GM03348 (cell line): ENCODE measurements around the gene DPYSL4.

Source experiments
- DNase-seq: peaks from one replicate; pipeline ENCODE4 v3.0.0; 2012; ENCODE audit warnings: low spot score

The DPYSL4 gene

DNA sequence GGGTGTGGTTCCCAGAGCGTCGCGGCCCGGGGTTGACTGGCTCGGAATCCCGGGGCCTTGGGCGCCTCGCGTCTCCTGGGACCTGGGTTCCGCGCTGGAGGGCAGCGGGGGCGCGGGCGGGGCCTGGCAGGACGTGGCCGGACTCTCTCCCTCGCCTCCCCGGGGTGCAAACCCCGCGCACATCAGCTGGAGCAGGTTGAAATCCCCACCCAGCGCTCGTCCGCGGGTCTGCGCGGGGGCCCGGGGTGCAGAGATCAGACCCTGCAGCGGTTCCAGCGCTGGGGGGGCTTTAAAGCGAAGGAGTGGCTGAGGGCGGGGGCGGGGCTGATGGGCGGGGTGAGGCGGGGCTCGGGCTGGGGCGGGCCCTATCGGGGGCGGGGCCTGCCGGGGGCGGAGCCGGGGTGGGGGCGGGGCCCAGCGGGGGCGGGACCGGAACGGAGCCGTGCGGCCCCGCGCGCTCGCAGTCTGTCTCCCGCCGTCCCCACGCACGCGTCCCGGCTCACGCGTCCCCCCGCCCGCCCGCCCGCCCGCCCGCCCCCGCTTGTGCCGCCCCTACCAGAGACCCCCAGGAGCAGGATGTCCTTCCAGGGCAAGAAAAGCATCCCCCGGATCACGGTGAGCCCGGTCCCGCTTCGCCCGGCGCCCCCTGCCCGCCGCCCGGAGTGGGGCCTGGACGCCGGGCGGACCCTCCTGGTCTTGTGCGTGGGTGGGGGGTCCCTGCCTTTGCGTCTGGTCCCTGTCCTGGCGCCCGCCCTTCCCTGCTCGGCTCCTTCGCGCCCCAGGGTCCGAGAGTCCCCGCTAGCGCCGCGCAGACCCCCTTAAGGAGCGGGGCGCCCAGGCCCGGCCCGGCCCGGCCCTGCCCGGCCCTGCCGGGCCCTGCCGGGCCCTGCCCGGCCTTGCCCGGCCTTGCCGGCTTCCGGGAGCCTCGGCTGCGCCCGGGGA, at the start of gene DPYSL4:
DPYSL4 (plus strand) TSS at position 461 of the 942 bp plus-strand sequence; CDS start at position 577, 116 bp downstream.
- peak; percentile 97 for DNase-seq

DNA sequence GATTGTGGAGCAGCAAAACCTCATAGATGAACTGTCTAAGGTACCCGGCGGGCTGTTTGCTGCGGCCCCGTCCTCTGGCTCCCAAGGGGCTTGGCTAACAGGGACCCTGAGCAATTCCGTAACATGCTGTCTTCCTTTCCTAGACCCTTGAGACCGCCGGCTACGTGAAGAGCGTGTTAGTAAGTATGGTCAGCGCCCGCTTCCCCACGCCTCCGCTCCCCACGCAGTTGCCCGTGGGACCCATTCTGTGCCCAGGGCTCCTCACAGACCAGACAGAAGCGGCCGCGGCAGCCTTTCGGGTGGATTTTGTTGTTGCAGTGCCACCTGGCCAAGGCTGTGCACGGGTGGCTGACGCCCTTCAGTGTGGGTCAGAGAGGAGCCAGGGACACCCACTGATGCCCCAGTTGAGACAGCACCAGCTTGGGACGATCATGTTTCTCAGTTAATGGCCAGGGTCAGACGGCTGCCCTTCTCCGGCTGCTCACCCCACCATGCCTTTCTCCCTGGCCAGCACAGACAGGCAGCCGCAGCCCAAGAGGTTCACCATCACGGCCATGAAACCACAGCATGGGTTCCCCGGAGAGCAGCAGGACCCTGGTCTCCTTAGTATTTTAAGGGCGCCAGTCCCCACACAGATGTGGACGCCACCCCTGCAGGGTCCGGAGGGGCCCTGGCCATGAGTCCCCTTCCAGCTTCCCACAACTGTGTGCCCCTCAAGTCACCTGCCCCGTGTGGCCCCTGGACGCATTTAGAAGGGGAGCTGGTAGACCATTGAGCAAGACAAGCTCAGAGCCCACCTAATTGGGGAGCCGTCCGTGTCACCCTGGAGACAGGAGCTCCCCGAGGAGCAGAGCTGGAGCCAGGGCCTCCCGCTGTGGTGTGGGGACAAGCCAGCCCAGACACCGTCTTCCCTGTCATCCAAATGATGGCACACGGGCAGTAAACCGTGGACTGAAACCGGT, 49.4 kb upstream of the DPYSL4 start:
- DNase-seq: no peak

- no peak for DNase-seq
Measured at GRCh38 chr10:132138133-132138532, 48.6 kb upstream of the DPYSL4 start.

GRCh38 chr10:132138596-132138995, 48.2 kb upstream of the DPYSL4 start:
- DNase-seq: no peak

- no peak for DNase-seq
Measured at GRCh38 chr10:132139526-132139925, 47.2 kb upstream of the DPYSL4 start.

- DNase-seq: no peak
Measured at GRCh38 chr10:132140167-132140925, 46.4 kb upstream of the DPYSL4 start.

DNA sequence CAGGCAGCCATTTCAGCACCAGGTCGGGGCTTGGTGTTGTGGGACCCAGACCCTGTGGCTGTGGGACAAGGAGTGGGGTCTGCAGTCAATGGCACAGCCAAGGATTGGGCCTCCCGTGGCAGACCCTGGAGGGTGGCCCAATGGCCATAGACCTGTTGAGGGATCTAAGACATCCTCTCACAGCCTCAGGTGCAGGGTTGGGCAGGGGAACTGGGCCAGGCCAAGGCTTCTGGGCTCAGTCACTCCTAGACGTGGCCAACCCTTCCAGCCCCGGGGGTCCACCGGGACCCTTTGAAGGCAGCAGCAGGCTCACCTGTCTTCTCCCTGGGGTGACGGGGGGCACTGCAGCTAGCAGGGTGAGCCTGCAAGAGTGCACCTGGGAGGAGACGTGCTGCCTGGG, 45.7 kb upstream of the DPYSL4 start:
- no peak for DNase-seq

- DNase-seq: no peak
Measured at GRCh38 chr10:132141526-132142395, 45.0 kb upstream of the DPYSL4 start.

DNA sequence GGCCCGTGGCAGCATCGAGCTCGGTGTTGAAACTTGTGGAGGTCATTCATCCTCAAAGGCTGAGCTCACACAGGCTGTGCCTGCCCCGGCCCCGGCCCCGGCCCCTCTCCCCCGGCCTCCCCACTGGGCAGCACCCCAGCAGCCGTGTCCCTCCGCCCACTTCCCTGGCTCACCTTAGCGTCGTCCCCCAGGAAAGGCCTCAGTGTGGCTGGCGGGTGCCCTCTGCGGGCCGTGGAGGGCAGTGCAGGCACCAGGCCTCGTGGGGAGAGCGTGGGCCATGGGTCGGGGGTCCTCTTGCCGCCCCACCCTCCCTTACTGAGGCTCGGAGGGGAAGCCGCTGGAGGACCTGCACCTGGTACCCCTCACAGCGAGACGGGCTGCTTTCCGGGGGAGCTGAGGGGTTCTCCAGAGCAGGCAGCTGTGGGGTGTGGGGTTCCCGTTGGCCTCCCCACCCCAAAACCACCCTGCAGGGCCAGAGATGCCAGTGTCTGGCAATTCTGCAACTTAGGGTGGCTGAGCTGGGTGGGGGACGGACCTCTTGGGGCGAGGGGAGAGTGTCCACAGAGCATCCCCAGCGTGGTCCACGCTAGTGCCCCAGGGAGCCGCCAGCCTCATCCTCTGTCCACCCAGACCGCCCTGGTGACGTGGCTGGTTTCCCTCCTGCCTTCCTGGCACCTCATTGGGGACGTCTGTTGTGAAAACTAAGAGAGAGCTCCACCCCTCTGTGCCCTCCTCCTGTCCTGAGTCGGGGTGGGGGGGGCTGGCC, 44.2 kb upstream of the DPYSL4 start:
- peak; percentile 90 for DNase-seq

- no peak for DNase-seq
Measured at GRCh38 chr10:132143162-132143561, 43.6 kb upstream of the DPYSL4 start.

GRCh38 chr10:132144086-132144485, 42.7 kb upstream of the DPYSL4 start:
- no peak for DNase-seq

- no peak for DNase-seq
Measured at GRCh38 chr10:132145002-132145401, 41.7 kb upstream of the DPYSL4 start.

DNA sequence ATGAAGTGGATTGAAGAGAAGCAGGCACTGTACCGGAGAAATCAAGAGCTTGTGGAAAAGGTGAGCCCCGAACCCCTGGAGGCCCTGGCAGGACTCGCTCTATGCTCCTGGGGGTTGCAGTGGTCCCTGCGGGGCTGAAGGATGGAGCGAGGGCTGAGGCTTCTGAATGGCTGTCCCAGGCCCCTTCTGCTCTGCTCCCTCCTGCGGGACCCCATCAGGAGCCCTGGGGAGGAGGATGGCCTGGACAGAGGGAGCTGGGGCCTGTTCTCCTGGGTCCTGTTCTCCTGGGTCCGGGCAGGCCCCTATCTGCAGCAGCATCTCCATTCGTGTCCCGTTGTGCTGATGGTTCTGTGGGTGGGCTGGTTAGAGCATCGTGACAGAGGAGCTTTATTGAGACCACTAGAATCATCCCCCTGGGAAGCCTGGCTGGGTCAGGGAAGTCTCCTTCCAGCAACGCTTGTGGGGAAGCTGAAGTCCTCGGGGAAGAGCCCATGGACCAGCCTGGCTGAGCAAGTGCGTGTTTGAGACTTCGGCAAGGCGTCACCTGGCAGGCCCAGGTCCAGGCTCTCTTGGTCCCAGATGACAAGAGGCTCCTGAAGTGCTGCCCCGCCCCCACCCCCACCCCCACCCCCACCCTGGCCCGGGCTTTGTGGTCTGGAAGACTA, 41.1 kb upstream of the DPYSL4 start:
- no peak for DNase-seq

- DNase-seq: no peak
Measured at GRCh38 chr10:132146271-132146671, 40.5 kb upstream of the DPYSL4 start.

GRCh38 chr10:132146941-132147915, 39.5 kb upstream of the DPYSL4 start:
- no peak for DNase-seq

- no peak for DNase-seq
Measured at GRCh38 chr10:132148261-132149251, 38.2 kb upstream of the DPYSL4 start.

DNA sequence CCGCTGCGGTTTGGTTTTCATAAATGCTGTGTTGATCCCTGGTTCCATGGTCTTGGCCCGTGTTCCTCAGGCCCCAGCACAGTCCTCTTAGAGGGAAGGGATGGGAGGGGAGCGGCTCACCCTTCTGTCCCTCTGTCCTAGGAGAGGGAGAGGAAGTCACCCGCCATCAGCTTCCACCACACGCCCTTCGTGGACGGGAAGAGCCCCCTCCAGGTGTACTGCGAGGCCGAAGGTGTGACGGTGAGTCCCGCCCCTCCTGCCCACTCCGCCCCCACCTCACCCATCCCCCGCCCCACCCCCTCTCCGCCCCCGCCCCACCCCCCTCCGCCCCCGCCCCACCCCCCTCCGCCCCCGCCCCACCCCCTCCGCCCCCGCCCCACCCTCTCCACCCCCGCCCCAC, 37.5 kb upstream of the DPYSL4 start:
- no peak for DNase-seq
